ENCODE data around the gene NOL4L. TPM values are rescaled to one million over a fixed set of nuclear protein-coding genes. Genes with fewer than 3 reads are reported as not detected.

NOL4L gene
- total RNA-seq, 1 experiment from 2014 or later = 6.1 TPM

GRCh38 chr20:32397567-32398084 is 187.5 kb downstream of the NOL4L start:
- in situ Hi-C loops (cut with HindIII; ENCODE audit: low sequenced_read_pairs) = no loop called here
- DNase-seq (ENCODE audit: low spot score) = no peak

- in situ Hi-C loops (cut with HindIII; ENCODE audit: low sequenced_read_pairs) = no loop called here
- DNase-seq (ENCODE audit: low spot score) = no peak
These were observed 188.4 kb downstream of the NOL4L start for GRCh38 chr20:32396646-32397160.

- DNase-seq (ENCODE audit: low spot score) = no peak
- in situ Hi-C loops (cut with HindIII; ENCODE audit: low sequenced_read_pairs) = no loop called here
These were observed 190.1 kb downstream of the NOL4L start for GRCh38 chr20:32395066-32395465.

Other genes starting within 250 kb of the NOL4L start
- 21.0 and 31.0 TPM in 2 replicates for gene ASXL1, start 227.0 kb downstream of the NOL4L start, total RNA-seq (2014; rRNA removed; shearing (Covaris generic))
- not detected in 2 replicates for gene C20orf203, start 88.6 kb upstream of the NOL4L start, total RNA-seq (2014; rRNA removed; shearing (Covaris generic))
- 48.4 and 61.8 TPM in 2 replicates for gene COMMD7, start 158.1 kb upstream of the NOL4L start, total RNA-seq (2014; rRNA removed; shearing (Covaris generic))
- gene DNMT3B, start 177.1 kb upstream of the NOL4L start, total RNA-seq (2014; rRNA removed; shearing (Covaris generic)) = 23.4 and 29.1 TPM in 2 replicates
- 99.3 and 149 TPM in 2 replicates for gene MAPRE1, start 234.6 kb upstream of the NOL4L start, total RNA-seq (2014; rRNA removed; shearing (Covaris generic))

All from G401 (cell line).